ENCODE results near the gene GALT.

GALT gene

DNA sequence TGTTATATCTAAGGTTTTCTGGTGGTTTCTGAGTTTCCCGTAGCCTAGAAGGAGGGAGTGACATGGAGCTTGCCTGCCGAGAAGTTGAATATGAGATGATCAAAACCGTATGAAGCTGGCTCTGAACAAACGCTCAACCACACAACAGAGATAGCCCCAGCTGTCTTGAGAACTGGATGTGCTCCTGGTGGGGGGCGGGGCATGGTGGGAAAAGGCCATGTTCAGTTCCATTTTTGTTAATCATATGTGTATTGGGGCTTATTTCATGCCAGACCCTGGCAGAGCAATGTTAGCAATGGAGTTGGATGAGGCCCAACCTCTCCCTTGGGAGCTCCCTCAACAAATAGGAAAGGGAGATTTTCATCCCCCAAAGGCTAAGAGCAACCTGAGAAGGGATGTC, 39.8 kb downstream of the GALT start:
- no peak for DNase-seq

DNA sequence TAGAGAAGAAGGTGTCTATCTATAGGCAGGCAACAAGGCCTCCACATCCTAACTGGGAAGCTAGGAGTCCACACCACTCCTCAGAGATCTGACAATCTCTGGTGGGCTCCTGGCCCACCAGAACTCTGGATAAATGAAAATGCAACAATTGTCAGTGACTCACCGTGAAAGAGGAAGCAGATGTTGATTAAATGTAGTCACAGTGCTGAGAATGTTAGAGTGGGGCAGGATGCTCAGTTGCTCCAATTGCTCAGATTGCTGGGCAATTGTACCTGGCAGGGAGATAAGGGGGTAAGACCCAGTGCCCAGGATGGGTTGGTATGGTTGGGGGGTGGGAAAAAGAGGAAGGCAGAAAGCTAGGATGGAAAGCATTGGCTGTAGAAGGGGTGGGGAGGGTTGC, 40.3 kb downstream of the GALT start:
- DNase-seq, result no peak

DNA sequence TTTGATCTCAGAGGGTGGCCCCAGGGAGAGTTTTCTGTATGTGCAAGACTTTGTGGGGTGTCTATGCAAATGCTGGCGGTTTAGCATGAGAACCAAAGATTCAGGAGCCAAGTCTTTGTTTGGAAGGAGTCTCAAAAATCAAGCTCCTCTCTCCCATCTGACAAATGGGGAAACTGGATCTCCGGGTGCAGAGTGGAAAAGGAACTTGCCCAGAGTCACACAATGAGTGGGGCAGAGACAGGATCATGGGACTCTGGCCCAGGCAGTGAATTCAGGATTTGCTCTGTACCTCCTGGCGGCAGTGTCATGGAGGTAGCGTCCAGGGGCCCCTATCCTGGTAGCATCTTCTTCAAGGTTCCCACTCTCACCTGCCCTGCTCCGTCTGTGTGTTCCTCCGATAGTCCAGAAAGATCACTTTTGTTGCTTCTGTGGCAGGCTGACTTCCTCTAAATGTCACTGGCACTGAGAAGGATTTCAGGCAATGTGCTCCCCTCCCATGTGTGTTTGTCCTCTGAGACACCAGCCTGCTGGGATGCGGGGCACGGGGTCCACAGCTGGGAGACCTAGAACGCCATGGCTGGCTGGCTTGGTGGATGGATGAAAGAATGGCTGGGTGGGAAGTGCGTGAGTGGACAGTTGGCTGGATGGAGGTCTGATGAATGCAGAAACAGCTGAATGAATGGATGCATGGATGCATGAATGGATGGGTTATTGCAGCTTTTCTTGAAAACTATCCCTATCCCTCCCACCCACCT, 41.0 kb downstream of the GALT start:
- DNase-seq, result no peak

DNA sequence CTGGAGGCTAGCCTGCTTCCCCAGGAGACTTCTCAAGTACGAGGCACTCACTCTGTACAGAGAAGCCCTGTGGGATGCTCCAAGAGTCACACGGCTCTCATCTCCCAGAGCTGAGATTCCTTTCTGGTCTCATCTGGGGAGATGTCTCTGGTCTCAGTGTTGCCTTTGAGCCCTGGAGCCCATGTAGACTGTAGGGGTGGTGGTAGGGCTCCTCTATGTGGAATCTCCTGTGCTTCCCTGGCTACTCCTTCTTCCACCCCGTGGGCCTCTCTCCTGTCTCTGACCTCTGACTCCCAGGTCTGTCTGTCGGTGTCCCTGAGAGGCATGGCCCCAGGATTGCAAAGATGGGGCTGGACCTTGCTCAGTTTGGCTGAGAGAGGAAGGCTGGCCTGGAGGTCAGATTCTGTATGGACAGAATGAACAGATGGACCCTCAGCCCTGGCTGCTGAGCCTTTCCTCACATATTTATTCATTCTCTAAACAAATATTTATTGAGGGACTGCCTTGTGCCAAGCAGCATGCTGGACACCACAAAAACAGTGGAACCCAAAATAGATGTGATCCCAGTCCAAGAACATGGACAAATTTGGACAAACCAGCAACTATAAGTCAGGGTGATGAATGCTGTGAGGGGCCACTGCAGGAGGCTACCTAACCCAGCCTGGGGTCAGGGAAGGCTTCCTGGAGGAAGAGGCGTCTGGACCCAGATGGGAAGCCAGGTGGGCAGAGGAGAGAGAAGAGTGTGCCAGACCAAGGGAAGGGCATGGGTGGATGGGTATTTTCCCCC, 42.0 kb downstream of the GALT start:
- no peak for DNase-seq

DNA sequence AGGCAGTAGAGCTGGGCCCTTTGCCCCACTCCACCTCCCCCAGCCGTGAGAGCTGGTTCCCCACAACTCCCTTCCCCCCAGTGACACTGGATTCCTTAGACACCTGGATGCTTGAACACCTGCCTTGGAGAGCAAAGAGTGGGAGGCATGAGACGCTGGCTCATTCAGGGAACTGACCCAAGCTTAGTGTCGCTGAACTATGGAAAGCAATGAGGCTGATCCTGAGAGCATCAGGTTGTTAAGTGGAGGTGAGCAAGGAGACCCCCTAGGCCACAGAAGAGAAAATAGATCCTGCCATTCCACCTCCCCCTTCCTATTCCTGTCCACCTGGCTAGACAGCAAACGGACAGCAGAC, 42.6 kb downstream of the GALT start:
- DNase-seq, result no peak

DNA sequence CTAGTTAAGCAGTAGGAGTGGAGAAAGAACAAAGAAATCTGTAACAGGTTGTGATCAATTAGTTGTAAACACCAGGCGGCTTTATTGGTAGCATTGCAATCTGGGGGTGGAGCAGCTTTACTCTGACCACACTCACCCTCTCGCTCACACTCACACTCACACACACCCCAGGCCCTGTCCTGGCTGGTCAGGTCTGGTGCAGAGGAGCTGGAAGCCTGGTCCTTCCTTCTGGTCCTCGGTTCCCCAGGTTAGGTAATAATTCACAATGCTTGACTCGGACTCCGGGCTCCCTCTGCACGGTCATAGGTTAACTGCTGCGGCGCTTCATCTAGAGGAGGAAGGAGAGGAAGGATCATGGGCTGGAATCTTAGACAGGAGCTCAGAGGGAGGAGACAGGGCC, 43.0 kb downstream of the GALT start:
- no peak for DNase-seq

DNA sequence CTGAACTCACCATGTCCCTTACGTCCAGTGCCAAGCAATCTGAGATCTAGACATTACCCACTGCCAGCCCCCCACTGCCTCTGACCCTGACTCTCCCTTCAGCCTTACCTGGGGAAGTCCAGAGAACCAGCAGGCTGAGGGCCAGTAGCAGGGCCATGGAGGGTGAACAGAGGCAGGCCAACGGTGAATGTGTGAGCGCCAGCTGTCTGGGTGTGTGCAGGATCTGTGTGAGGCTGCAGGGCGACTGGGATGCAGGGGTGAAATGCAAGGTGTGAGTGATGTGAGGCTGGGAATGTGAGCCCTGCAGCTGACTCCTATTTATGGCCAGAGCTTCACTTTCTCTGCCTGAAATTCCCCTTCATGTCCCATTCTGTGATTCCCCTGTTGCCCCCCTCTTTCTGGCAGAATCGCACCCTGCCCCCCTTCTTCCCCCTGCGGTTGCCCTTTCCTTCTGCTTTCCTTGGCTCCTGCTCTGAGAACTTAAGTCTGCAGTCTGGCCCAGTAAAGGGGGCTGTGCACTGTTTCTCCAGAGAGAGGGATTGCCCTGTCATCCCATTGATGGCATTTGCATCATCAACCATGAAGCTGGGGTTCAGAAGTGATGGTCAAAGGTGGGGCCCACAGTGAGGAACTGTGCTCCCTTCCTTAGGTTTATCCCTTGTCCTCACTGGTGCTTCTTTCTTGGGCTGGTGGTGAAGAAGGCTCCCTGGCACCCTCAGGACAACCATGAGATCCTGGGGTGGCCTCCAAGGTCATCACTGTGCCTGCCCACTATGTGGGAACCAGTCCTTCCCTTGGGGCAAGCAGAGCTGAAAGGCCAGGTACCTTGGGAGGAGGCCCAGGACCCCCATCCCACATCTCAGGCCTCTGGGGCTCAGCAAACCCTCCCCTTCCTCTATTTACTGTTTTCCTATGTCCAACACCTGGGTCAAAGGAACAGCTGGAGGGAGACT, 44.8 kb downstream of the GALT start, which contains the start of gene CCL19:
TSS of gene CCL19 (minus strand) at position 294 of the 953 bp plus-strand sequence. CDS start at position 157, 137 bp downstream.
- no peak for DNase-seq

DNA sequence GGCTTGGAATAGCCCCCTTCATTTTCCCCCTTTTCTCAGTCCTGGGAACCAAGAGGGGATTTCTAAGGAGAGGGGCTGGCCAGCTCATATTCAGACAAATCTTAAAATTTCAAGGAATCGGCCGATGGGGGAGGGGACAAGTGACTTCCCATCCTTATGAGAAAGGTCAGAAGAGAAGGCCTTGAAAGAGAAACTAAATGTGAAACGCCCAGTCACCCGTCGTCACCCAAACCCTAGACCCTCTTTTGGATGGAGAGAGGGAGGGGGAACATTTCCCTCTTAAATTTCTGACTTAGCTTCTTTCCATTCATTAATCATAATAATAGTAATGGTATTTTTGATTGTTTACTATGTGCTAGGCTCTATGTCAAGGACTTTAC, 45.5 kb downstream of the GALT start:
- DNase-seq, result no peak

DNA sequence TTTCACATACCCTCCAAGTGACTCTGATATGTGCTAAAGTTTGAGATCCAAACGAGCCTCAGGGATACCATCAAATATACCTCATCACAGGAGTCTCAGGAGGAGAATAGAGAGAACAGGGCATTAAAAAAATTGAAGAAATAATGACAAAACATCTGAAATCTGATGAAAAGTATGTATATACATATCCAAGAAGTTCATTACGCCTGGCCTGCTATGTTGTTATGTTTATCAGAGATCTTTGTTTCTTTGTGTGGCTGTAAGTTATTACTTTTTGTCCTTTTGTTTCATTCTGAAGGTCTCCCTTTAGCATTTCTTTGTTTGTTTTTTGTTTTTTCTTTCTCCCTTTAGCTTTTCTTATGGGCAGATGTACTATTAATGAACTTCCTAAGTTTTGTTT, 47.1 kb downstream of the GALT start:
- no peak for DNase-seq

DNA sequence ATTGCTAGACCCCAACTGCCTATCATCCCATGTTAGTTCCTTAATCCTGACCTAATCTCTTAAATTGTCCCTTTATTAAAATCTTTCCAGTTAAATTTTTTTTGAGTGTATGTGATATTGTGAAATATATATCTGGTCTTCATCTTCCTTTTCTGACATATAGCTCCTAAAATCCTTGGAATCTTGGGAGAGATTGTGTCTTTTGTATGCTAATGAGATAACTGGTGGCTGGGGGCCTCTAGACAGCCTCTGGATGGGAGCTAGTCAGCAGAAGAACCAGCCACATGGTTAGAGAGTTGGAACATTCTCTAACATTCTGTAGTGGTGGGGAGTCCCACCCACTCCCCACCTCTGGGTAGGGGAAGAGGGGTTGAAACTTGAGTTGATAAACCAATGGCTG, 48.3 kb downstream of the GALT start:
- no peak for DNase-seq

Data from stimulated activated CD8-positive, alpha-beta memory T cell treated with anti-CD3 and anti-CD28 coated beads, Interleukin-4, amount 100 ng/mL, for 48 hours (primary cell).